Mesendoderm (in vitro differentiated cells): ENCODE results near the gene VTI1A.
"Not testable (repeated sequence)": the region's sequence is repeated elsewhere in the genome, so short reads cannot be mapped to it uniquely, and the experiment has no call there.

ENCODE experiments used
- DNase-seq: peaks from one replicate; pipeline ENCODE4 v3.0.0; 2013
- H2AK5ac ChIP-seq: 2 replicates; pipeline ENCODE4 v1.6.1; 2013; ENCODE audit warnings: low read length, inconsistent platforms
- H2BK120ac ChIP-seq: 2 replicates; pipeline ENCODE4 v1.6.1; 2013; ENCODE audit warnings: low read depth, mild to moderate bottlenecking, low read length, moderate library complexity, mixed read lengths
- H2BK15ac ChIP-seq: replicated peaks from 2 replicates; pipeline ENCODE4 v1.6.1; 2013; ENCODE audit warnings: low read depth, mild to moderate bottlenecking, moderate library complexity
- H2BK5ac ChIP-seq: 2 replicates; pipeline ENCODE4 v1.6.1; 2013; ENCODE audit warnings: low read length, inconsistent platforms
- H3K18ac ChIP-seq: 2 replicates; pipeline ENCODE4 v1.6.1; 2013; ENCODE audit warnings: mild to moderate bottlenecking, low read length, mixed read lengths
- H3K23ac ChIP-seq: one replicate; pipeline ENCODE4 v1.6.1; 2013; ENCODE audit warnings: low read length
- H3K27ac ChIP-seq: 2 replicates; pipeline ENCODE4 v1.5.1; 2013; ENCODE audit warnings: low read depth, mild to moderate bottlenecking, inconsistent platforms, low read length, moderate library complexity
- H3K27me3 ChIP-seq: 2 replicates; pipeline ENCODE4 v1.6.1; 2013; ENCODE audit warnings: low read length, control low read depth, mild to moderate bottlenecking, inconsistent platforms; ENCODE audit not compliant: insufficient read depth, poor library complexity
- H3K36me3 ChIP-seq: 2 replicates; pipeline ENCODE4 v1.6.1; 2013; ENCODE audit warnings: low read length, inconsistent platforms; ENCODE audit not compliant: control insufficient read depth, insufficient read depth
- H3K4ac ChIP-seq: one replicate; pipeline ENCODE4 v1.6.1; 2013; ENCODE audit warnings: low read depth, mild to moderate bottlenecking, low read length, moderate library complexity
- H3K4me1 ChIP-seq: 2 replicates; pipeline ENCODE4 v1.6.1; 2013; ENCODE audit warnings: low read depth, low read length, inconsistent platforms; ENCODE audit not compliant: control insufficient read depth
- H3K4me2 ChIP-seq: 2 replicates; pipeline ENCODE4 v1.6.1; 2013; ENCODE audit warnings: low read length
- H3K4me3 ChIP-seq: 2 replicates; pipeline ENCODE4 v1.5.1; 2013; ENCODE audit warnings: mild to moderate bottlenecking, low read length
- H3K56ac ChIP-seq: one replicate; pipeline ENCODE4 v1.6.1; 2013; ENCODE audit warnings: low read length
- H3K79me1 ChIP-seq: 2 replicates; pipeline ENCODE4 v1.6.1; 2013; ENCODE audit warnings: low read length, inconsistent platforms
- H3K79me2 ChIP-seq: 2 replicates; pipeline ENCODE4 v1.6.1; 2013; ENCODE audit warnings: mild to moderate bottlenecking, low read length; ENCODE audit not compliant: control insufficient read depth, insufficient read depth
- H3K9ac ChIP-seq: 2 replicates; pipeline ENCODE4 v1.6.1; 2013; ENCODE audit warnings: low read length, inconsistent platforms
- H4K5ac ChIP-seq: one replicate; pipeline ENCODE4 v1.6.1; 2013; ENCODE audit warnings: low read length
- H4K8ac ChIP-seq: one replicate; pipeline ENCODE4 v1.6.1; 2013; ENCODE audit warnings: low read depth, mild to moderate bottlenecking, control low read depth, low read length, moderate library complexity
- WGBS: extraction: QIAGEN DNeasy Blood & Tissue Kit; methylation state at CpG from one replicate; pipeline ENCODE4 v1.1.7; 2013; ENCODE audit warnings: low lambda C conversion rate, missing lambda C conversion rate; ENCODE audit not compliant: insufficient coverage; ENCODE audit errors: extremely low coverage; 5-methylcytosine and 5-hydroxymethylcytosine counted together

VTI1A gene

DNA sequence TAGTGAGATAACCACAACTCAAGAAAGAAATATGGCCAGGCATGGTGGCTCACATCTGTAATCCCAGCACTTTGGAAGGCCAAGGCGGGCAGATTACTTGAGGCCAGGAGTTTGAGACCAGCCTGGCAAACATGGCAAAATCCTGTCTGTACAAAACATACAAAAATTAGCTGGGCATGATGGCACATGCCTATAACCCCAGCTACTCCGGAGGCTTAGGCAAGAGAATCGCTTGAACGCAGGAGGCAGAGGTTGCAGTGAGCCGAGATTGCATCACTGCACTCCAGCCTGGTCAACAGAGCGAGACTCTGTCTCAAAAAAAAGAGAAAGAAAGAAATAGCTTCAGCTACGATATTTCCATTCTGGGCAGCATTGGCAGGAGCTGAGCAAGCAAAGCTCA is 143.8 kb downstream of the VTI1A start:
- not testable (repeated sequence) for H3K56ac ChIP-seq, H2BK5ac ChIP-seq, H4K5ac ChIP-seq, H3K36me3 ChIP-seq, H3K79me1 ChIP-seq, H3K27ac ChIP-seq, H3K18ac ChIP-seq, H3K23ac ChIP-seq, H3K4ac ChIP-seq, H2BK15ac ChIP-seq, H3K4me2 ChIP-seq, H4K8ac ChIP-seq, DNase-seq, H2AK5ac ChIP-seq, H3K4me1 ChIP-seq, H3K79me2 ChIP-seq, H3K4me3 ChIP-seq, H3K9ac ChIP-seq, H3K27me3 ChIP-seq, H2BK120ac ChIP-seq
- no CpG with 5 or more reads among the region's 7 CpGs for WGBS

GRCh38 chr10:112593023-112593422 is 146.0 kb downstream of the VTI1A start:
- no peak overlapping the region for H3K23ac ChIP-seq
- H3K79me1 ChIP-seq: no peaks in the 10 kb centered on the region
- H2BK15ac ChIP-seq: no peak overlapping the region
- H4K8ac ChIP-seq: no peak overlapping the region
- no peak overlapping the region for H3K4me2 ChIP-seq
- no peak overlapping the region for H3K56ac ChIP-seq
- H4K5ac ChIP-seq: no peak overlapping the region
- no peaks in the 10 kb centered on the region for H3K36me3 ChIP-seq
- H3K4me3 ChIP-seq: no peak overlapping the region
- H2BK5ac ChIP-seq: no peak overlapping the region
- no peak overlapping the region for H3K27ac ChIP-seq
- no peak overlapping the region for H3K9ac ChIP-seq
- H3K27me3 ChIP-seq: no peaks in the 10 kb centered on the region
- H2AK5ac ChIP-seq: no peak overlapping the region
- no peak overlapping the region for H3K18ac ChIP-seq
- no peak for DNase-seq
- H2BK120ac ChIP-seq: no peak overlapping the region
- no peaks in the 10 kb centered on the region for H3K4me1 ChIP-seq
- H3K4ac ChIP-seq: no peak overlapping the region
- WGBS: no CpG with 5 or more reads among the region's 5 CpGs
- H3K79me2 ChIP-seq: no peaks in the 10 kb centered on the region

DNA sequence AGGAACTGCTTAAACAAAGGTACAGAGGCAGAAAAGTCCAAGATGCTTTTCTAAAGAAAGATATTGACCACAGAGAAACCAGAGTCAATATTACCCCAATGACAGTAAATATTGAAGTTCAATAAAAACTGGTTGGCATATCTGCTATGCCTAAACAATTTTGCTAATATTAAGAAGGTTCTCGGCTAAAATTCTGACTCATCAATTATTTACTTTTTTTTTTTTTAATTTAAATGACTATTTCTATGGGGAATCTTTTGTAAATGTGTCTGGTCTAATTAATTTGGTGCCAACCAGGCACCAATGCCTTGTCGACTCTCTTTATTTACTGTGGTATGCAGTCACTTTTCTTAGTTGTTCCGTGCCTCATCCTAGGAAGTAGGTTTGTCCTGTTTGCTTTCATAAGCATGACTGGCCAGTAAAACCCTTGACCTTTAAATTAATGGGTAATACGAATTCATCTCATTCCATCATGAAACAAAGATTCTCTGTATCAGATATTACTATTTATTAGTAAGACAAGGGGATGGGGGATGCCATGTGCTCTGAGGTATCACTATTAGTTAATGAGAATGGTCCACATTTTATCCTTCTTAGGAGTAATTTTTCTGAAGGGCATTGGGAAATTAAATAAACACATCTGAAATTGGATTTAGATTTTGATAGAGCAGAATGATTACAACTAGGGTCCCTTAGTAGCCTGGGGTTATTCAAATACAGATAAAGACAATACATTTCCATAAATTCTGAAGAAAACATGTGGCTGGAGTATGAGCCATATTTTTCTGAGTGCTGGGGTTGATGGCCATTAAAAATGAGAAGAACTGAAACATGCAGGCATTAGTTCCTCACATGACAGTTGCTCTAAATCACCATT is 154.4 kb downstream of the VTI1A start:
- Histone ChIP-seq H3K79me2 (no peaks in the 10 kb centered on the region), H2AK5ac (no peak overlapping the region), H3K4me3 (no peak overlapping the region), H3K4me2 (no peak overlapping the region), H3K9ac (no peak overlapping the region), H2BK120ac (no peak overlapping the region), H3K18ac (no peak overlapping the region), H3K23ac (no peak overlapping the region), H2BK15ac (no peak overlapping the region), H4K5ac (no peak overlapping the region), H3K27me3 (no peaks in the 10 kb centered on the region), H3K4ac (no peak overlapping the region), H3K36me3 (no peaks in the 10 kb centered on the region), H3K4me1 (no peaks in the 10 kb centered on the region), H2BK5ac (no peak overlapping the region), H4K8ac (no peak overlapping the region), H3K56ac (no peak overlapping the region), H3K27ac (no peak overlapping the region), H3K79me1 (no peaks in the 10 kb centered on the region)
- no CpG with 5 or more reads among the region's 4 CpGs for WGBS
- no peak for DNase-seq

- no peak overlapping the region for H3K27ac ChIP-seq
Observed at GRCh38 chr10:112603062-112603461, 156.0 kb downstream of the VTI1A start.

DNA sequence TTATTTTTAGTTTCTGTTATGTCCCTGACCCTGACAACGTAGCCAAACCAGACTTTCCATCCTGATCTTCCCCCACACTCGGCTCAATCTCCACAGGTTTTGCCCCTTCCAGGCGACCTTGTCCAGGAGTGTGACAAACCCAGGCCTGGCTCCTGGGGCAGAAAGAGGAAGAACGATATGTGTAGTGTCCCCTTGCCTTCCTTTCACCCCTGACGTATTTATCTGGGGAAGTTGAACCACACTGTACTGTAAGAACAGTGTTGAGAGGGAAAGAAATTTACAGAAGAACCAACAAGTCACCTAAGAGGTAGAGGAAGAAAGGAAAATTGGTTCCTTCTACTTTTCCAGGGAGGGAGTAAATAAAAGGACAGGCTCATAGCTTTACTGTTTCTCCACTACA is 158.0 kb downstream of the VTI1A start:
- no peak overlapping the region for H3K4me2 ChIP-seq
- H2AK5ac ChIP-seq: no peak overlapping the region
- no peak overlapping the region for H3K56ac ChIP-seq
- no peaks in the 10 kb centered on the region for H3K4me1 ChIP-seq
- no peak overlapping the region for H3K4me3 ChIP-seq
- H4K5ac ChIP-seq: no peak overlapping the region
- H3K4ac ChIP-seq: no peak overlapping the region
- H2BK120ac ChIP-seq: no peak overlapping the region
- H3K79me1 ChIP-seq: no peaks in the 10 kb centered on the region
- H3K36me3 ChIP-seq: no peaks in the 10 kb centered on the region
- no peak overlapping the region for H3K18ac ChIP-seq
- no peak overlapping the region for H4K8ac ChIP-seq
- no peak overlapping the region for H3K9ac ChIP-seq
- H2BK5ac ChIP-seq: no peak overlapping the region
- no CpG with 5 or more reads among the region's 5 CpGs for WGBS
- DNase-seq: no peak
- H3K23ac ChIP-seq: no peak overlapping the region
- H3K79me2 ChIP-seq: no peaks in the 10 kb centered on the region
- H3K27ac ChIP-seq: no peak overlapping the region
- H3K27me3 ChIP-seq: no peaks in the 10 kb centered on the region
- no peak overlapping the region for H2BK15ac ChIP-seq

More at GRCh38 chr10:112603062-112603461, 156.0 kb downstream of the VTI1A start:
- Histone ChIP-seq H2BK15ac (no peak overlapping the region), H4K5ac (no peak overlapping the region), H3K4me1 (no peaks in the 10 kb centered on the region), H3K23ac (no peak overlapping the region), H2BK5ac (no peak overlapping the region), H3K27me3 (no peaks in the 10 kb centered on the region), H3K4me3 (no peak overlapping the region), H4K8ac (no peak overlapping the region), H3K36me3 (no peaks in the 10 kb centered on the region), H3K9ac (no peak overlapping the region), H3K18ac (no peak overlapping the region), H3K79me2 (no peaks in the 10 kb centered on the region), H2BK120ac (no peak overlapping the region), H3K4ac (no peak overlapping the region), H3K79me1 (no peaks in the 10 kb centered on the region), H3K56ac (no peak overlapping the region), H2AK5ac (no peak overlapping the region), H3K4me2 (no peak overlapping the region)
- no peak for DNase-seq
- WGBS: no CpG with 5 or more reads among the region's 2 CpGs

- H2BK15ac ChIP-seq: no peak overlapping the region
- H3K9ac ChIP-seq: no peak overlapping the region
- H3K27me3 ChIP-seq: no peaks in the 10 kb centered on the region
- no CpG with 5 or more reads among the region's 2 CpGs for WGBS
- no peak overlapping the region for H4K8ac ChIP-seq
- H3K79me2 ChIP-seq: no peaks in the 10 kb centered on the region
- H3K4ac ChIP-seq: no peak overlapping the region
- H3K4me2 ChIP-seq: no peak overlapping the region
- H2BK5ac ChIP-seq: no peak overlapping the region
- no peaks in the 10 kb centered on the region for H3K79me1 ChIP-seq
- no peak overlapping the region for H3K4me3 ChIP-seq
- no peak overlapping the region for H3K18ac ChIP-seq
- no peaks in the 10 kb centered on the region for H3K4me1 ChIP-seq
- no peak overlapping the region for H2AK5ac ChIP-seq
- no peak for DNase-seq
- no peaks in the 10 kb centered on the region for H3K36me3 ChIP-seq
- H2BK120ac ChIP-seq: no peak overlapping the region
- no peak overlapping the region for H3K27ac ChIP-seq
- no peak overlapping the region for H3K23ac ChIP-seq
- no peak overlapping the region for H3K56ac ChIP-seq
- H4K5ac ChIP-seq: no peak overlapping the region
Observed at GRCh38 chr10:112607506-112607905, 160.5 kb downstream of the VTI1A start.
